K562 (cell line): ENCODE data around the gene MANBA. TPM values are rescaled to one million over a fixed set of nuclear protein-coding genes. Genes with fewer than 3 reads are reported as not detected.

Source experiments
- ATAC-seq: fragments of 200-7000 bp; cut with Tn5 transposase; 3 replicates; pipeline ENCODE4 v1.9.1; 2020; ENCODE audit warnings: moderate library complexity
- BruUV-seq: library from RNA; stranded (reverse); fragments of 400-500 nt; replicated peaks from 2 replicates; lab custom pipeline; 2021; lab: Mats Ljungman, UMichigan
- CTCF ChIA-PET: fragments of 300-600 bp; formaldehyde crosslinking; extraction: SDS; loops from one replicate; lab custom pipeline; 2021; ENCODE audit warnings: low intra/inter-chr PET ratio; lab: Yijun Ruan, JAX
- POLR2A ChIA-PET: fragments of 300-600, 350-650 bp; sonication (Branson Sonifier 250); formaldehyde crosslinking; extraction: SDS; loops from one replicate; lab custom pipeline; 2021; ENCODE audit warnings: antibody characterized with exemption, inconsistent platforms; lab: Yijun Ruan, JAX
- DNase-seq, 4 experiments: peaks; one replicate each; pipeline versions ENCODE4 v3.0.0 to v3.0.0-alpha.2; 2011 to 2018; ENCODE audit warnings: low spot score in 3 of 4, mixed read lengths in 3 of 4; ENCODE audit errors: extremely low read depth in 1 of 4
- FAIRE-seq: peaks from 2 replicates; lab custom pipeline; 2011; peaks lifted over from hg19 to GRCh38; lab: Jason Lieb, UNC
- H2AFZ ChIP-seq: 2 replicates; pipeline ENCODE4 v1.6.0; 2011; ENCODE audit warnings: low read depth, low read length, control low read depth, inconsistent platforms
- H3K27ac ChIP-seq: fragments of 200-600 bp; 3 replicates; pipeline ENCODE4 v1.8.0; 2011; ENCODE audit warnings: low read depth, mild to moderate bottlenecking, control low read depth, inconsistent platforms, low read length, moderate library complexity, mixed read lengths; ENCODE audit errors: extremely low read depth
- H3K27me3 ChIP-seq, 2 experiments: fragments of 300-600 bp in 1 of 2; 2 replicates in 1 of 2; 3 replicates in 1 of 2; pipeline versions ENCODE4 v1.6.0 to v1.8.0; 2011; ENCODE audit warnings: inconsistent platforms in 2 of 2, low read length in 2 of 2, mild to moderate bottlenecking in 1 of 2, mixed read lengths in 1 of 2, moderate library complexity in 1 of 2; ENCODE audit not compliant: control insufficient read depth in 2 of 2, insufficient read depth in 2 of 2
- H3K36me3 ChIP-seq: fragments of 300-600 bp; 3 replicates; pipeline ENCODE4 v1.8.0; 2011; ENCODE audit warnings: mild to moderate bottlenecking, low read length, inconsistent platforms; ENCODE audit not compliant: control insufficient read depth, insufficient read depth
- H3K4me1 ChIP-seq, 2 experiments: fragments of 200-600 bp in 1 of 2; replicated peaks in 1 of 2; 2 replicates in 1 of 2; 3 replicates in 1 of 2; pipeline versions ENCODE4 v1.5.1 to v1.8.0; 2011; ENCODE audit warnings: inconsistent platforms in 2 of 2, low read length in 2 of 2, mild to moderate bottlenecking in 1 of 2, mixed read lengths in 1 of 2, moderate library complexity in 1 of 2; ENCODE audit not compliant: control insufficient read depth in 2 of 2, insufficient read depth in 2 of 2
- H3K4me2 ChIP-seq: 2 replicates; pipeline ENCODE4 v1.6.1; 2011; ENCODE audit warnings: low read length, control low read depth, inconsistent platforms, mixed read lengths; ENCODE audit not compliant: insufficient read depth
- H3K4me3 ChIP-seq: fragments of 200-600 bp; sonication (generic), shearing (Covaris generic); 2 replicates; pipeline ENCODE4 v1.5.1; 2016; ENCODE audit warnings: control low read depth, inconsistent platforms
- H3K79me2 ChIP-seq: fragments of 200-600 bp; 3 replicates; pipeline ENCODE4 v1.8.0; 2011; ENCODE audit warnings: low read length, inconsistent platforms; ENCODE audit not compliant: control insufficient read depth, insufficient read depth
- H3K9ac ChIP-seq, 2 experiments: 2 replicates each; pipeline versions ENCODE4 v1.6.0 to v1.6.1; 2011; ENCODE audit warnings: low read depth in 2 of 2, low read length in 2 of 2, control low read depth in 1 of 2, inconsistent platforms in 1 of 2, mild to moderate bottlenecking in 1 of 2, mixed read lengths in 1 of 2; ENCODE audit not compliant: insufficient read depth in 1 of 2
- H3K9me1 ChIP-seq: one replicate; pipeline ENCODE4 v1.6.0; 2011; ENCODE audit warnings: inconsistent platforms, mild to moderate bottlenecking, low read length, moderate library complexity; ENCODE audit not compliant: control insufficient read depth, insufficient read depth
- H3K9me3 ChIP-seq: replicated peaks from 2 replicates; pipeline ENCODE4 v1.5.1; 2011; ENCODE audit warnings: low read depth, low read length, inconsistent platforms; ENCODE audit not compliant: control insufficient read depth, insufficient read depth
- H4K20me1 ChIP-seq: replicated peaks from 2 replicates; pipeline ENCODE4 v1.6.1; 2011; ENCODE audit warnings: low read length, inconsistent platforms, mixed read lengths; ENCODE audit not compliant: control insufficient read depth, insufficient read depth
- CBX8 ChIP-seq: fragments of 200-600 bp; sonication (generic); IDR thresholded peaks from 2 replicates; pipeline ENCODE4 v1.6.1; 2012; ENCODE audit warnings: borderline replicate concordance, mixed run types, low read depth, mild to moderate bottlenecking, moderate library complexity, mixed read lengths, low read length, control low read depth, inconsistent platforms; ENCODE audit not compliant: poor library complexity, severe bottlenecking; ENCODE audit errors: extremely low read depth
- ELF2 ChIP-seq: fragments of 250-450 bp; sonication (Bioruptor Pico); IDR thresholded peaks from 2 replicates; pipeline ENCODE4 v1.5.0; 2021; ENCODE audit warnings: mild to moderate bottlenecking
- EP300 ChIP-seq: IDR thresholded peaks from 2 replicates; pipeline ENCODE4 v1.6.1; 2012; ENCODE audit warnings: low read length, improper control_type of control experiment
- FOSL1 ChIP-seq: fragments of 200-800 bp; sonication (Bioruptor generic); conservative IDR thresholded peaks from 2 replicates; pipeline ENCODE4 v1.6.1; 2016; ENCODE audit warnings: missing genetic modification characterization, missing compliant biosample characterization
- HIVEP1 ChIP-seq: fragments of 250-450 bp; sonication (Bioruptor Pico); IDR thresholded peaks from 2 replicates; pipeline ENCODE4 v1.4.0; 2020; ENCODE audit warnings: mild to moderate bottlenecking
- HMG20B ChIP-seq: fragments of 250-450 bp; sonication (Bioruptor Pico); IDR thresholded peaks from 2 replicates; pipeline ENCODE4 v1.5.0; 2021; ENCODE audit warnings: mild to moderate bottlenecking
- KDM5B ChIP-seq: fragments of 200-600 bp; sonication (generic); IDR thresholded peaks from 2 replicates; pipeline ENCODE4 v1.6.1; 2012; ENCODE audit warnings: low read depth, mild to moderate bottlenecking, moderate library complexity, low read length, control low read depth, inconsistent platforms; ENCODE audit not compliant: insufficient replicate concordance
- LEF1 ChIP-seq: fragments of 450-650 bp; IDR thresholded peaks from 2 replicates; pipeline ENCODE4 v1.6.1; 2016; ENCODE audit warnings: mild to moderate bottlenecking
- SMARCA4 ChIP-seq: fragments of 450-650 bp; IDR thresholded peaks from 2 replicates; pipeline ENCODE4 v1.6.1; 2016
- ZNF217 ChIP-seq: sonication (generic); formaldehyde crosslinking; IDR thresholded peaks from 2 replicates; pipeline ENCODE4 v1.8.0; 2022; ENCODE audit warnings: mild to moderate bottlenecking, missing genetic modification reagents
- ZNF41 ChIP-seq: fragments of 250-450 bp; sonication (Bioruptor Pico); conservative IDR thresholded peaks from 2 replicates; pipeline ENCODE4 v1.4.0; 2020; ENCODE audit warnings: mild to moderate bottlenecking
- WGBS: fragments of 100-300 bp; shearing (Covaris generic); methylation state at CpG from one replicate; pipeline ENCODE4 v1.1.6; 2016; ENCODE audit warnings: low coverage, mixed read lengths; ENCODE audit not compliant: insufficient coverage; ENCODE audit errors: missing lambda C conversion rate; 5-methylcytosine and 5-hydroxymethylcytosine counted together
- in situ Hi-C: fragments of 300-500 bp; cut with MboI; formaldehyde crosslinking; loops from 4 replicates; pipeline ENCODE4 v1.15.0; 2018; ENCODE audit warnings: inconsistent platforms, mixed read lengths
- intact Hi-C: fragments of 100-400 bp; cut with micrococcal nuclease; formaldehyde crosslinking; loops from 2 replicates; pipeline ENCODE4 v1.14.2; 2022
- polyA plus RNA-seq, 8 experiments: library from polyadenylated mRNA; depleted of rRNA in 4 of 8; stranded (reverse) in 5 of 8; unstranded in 3 of 8; fragments of >200 nt; fragmentation: Nextera tagmentation in 2 of 8; fragmentation: Illumina TruSeq in 1 of 8; extraction: Ambion mirVana in 2 of 8; extraction: Trizol in 1 of 8; gene quantifications; 2 replicates each; pipeline versions ENCODE4 v1.2.1 to v1.2.3, GENCODE V29; 2011 to 2014; ENCODE audit warnings: inconsistent platforms in 1 of 8, missing spikeins in 1 of 8
- total RNA-seq, 7 experiments: library from RNA; depleted of rRNA in 6 of 7; stranded (reverse); fragments of >200 nt in 6 of 7; fragmentation: Illumina TruSeq in 2 of 7; extraction: Trizol in 2 of 7; gene quantifications; 2 replicates each; pipeline versions ENCODE4 v1.2.1 to v1.2.3, GENCODE V29; 2011 to 2021; ENCODE audit warnings: low replicate concordance in 1 of 7
- TF ChIP-seq, protein P1 (sequence below): sonication (generic); formaldehyde crosslinking; IDR thresholded peaks from 2 replicates; pipeline ENCODE4 v1.8.0; 2022; ENCODE audit warnings: mild to moderate bottlenecking, low read depth, missing genetic modification reagents
- TF ChIP-seq, protein P2 (sequence below): fragments of 450-650 bp; formaldehyde crosslinking; IDR thresholded peaks from 2 replicates; pipeline ENCODE4 v1.4.0; 2022; ENCODE audit warnings: missing genetic modification characterization
- TF ChIP-seq, protein P3 (sequence below): fragments of 450-650 bp; formaldehyde crosslinking; IDR thresholded peaks from 2 replicates; pipeline ENCODE4 v1.4.0; 2022; ENCODE audit warnings: missing genetic modification characterization
- TF ChIP-seq, protein P4 (sequence below): fragments of 450-650 bp; formaldehyde crosslinking; IDR thresholded peaks from 2 replicates; pipeline ENCODE4 v1.4.0; 2020; ENCODE audit warnings: mild to moderate bottlenecking, moderate library complexity

MANBA gene
- total and polyA plus RNA-seq, 9 of the 15 experiments (the other 6 are each of a cell fraction or from before 2014, with no cell fraction given) = 1.8 to 12.9 (median 7.7) TPM

DNA sequence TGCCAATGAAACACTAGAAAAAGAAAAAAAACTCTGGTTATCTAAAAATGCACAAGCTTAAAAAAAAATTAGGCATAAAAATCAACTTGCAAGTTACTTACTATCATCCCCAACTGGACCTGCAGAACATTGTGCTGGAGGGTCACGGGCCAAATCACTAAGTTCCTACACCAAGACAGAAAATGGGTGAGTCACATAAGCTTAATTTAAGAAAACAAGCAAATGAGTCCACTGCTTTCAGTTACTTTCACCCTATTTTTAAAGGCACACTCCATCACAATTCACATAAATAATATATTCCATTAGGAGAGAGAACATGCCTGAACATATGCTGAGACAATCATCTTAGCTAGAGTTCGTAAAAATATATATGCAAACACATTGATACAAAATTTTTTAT is 48.9 kb upstream of the MANBA start:
- 94% methylated on average over 2 of the region's 2 CpGs for WGBS
- H3K36me3 ChIP-seq = peaks cover 93% of the 10 kb centered on the region
- no peaks in the 10 kb centered on the region; a peak in 1 of 5 replicates for H3K4me1 ChIP-seq
- no peak overlapping the region for H3K4me3 ChIP-seq
- H3K9me1 ChIP-seq = no peaks in the 10 kb centered on the region
- FAIRE-seq = no peak
- TF ChIP-seq ZNF41 = no peak
- TF ChIP-seq FOSL1 (tag) = no peak
- no peak for TF ChIP-seq SMARCA4
- TF ChIP-seq, protein P1, sequence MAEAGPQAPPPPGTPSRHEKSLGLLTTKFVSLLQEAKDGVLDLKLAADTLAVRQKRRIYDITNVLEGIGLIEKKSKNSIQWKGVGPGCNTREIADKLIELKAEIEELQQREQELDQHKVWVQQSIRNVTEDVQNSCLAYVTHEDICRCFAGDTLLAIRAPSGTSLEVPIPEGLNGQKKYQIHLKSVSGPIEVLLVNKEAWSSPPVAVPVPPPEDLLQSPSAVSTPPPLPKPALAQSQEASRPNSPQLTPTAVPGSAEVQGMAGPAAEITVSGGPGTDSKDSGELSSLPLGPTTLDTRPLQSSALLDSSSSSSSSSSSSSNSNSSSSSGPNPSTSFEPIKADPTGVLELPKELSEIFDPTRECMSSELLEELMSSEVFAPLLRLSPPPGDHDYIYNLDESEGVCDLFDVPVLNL (CRISPR knock-in tag) = no peak
- no peak for TF ChIP-seq HIVEP1
- TF ChIP-seq ELF2 = no peak
- no peak for TF ChIP-seq HMG20B (CRISPR knock-in tag)
- TF ChIP-seq, protein P2, sequence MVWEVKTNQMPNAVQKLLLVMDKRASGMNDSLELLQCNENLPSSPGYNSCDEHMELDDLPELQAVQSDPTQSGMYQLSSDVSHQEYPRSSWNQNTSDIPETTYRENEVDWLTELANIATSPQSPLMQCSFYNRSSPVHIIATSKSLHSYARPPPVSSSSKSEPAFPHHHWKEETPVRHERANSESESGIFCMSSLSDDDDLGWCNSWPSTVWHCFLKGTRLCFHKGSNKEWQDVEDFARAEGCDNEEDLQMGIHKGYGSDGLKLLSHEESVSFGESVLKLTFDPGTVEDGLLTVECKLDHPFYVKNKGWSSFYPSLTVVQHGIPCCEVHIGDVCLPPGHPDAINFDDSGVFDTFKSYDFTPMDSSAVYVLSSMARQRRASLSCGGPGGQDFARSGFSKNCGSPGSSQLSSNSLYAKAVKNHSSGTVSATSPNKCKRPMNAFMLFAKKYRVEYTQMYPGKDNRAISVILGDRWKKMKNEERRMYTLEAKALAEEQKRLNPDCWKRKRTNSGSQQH = no peak
- TF ChIP-seq, protein P3, sequence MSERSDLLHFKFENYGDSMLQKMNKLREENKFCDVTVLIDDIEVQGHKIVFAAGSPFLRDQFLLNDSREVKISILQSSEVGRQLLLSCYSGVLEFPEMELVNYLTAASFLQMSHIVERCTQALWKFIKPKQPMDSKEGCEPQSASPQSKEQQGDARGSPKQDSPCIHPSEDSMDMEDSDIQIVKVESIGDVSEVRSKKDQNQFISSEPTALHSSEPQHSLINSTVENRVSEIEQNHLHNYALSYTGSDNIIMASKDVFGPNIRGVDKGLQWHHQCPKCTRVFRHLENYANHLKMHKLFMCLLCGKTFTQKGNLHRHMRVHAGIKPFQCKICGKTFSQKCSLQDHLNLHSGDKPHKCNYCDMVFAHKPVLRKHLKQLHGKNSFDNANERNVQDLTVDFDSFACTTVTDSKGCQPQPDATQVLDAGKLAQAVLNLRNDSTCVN (CRISPR knock-in tag) = no peak
- TF ChIP-seq KDM5B = no peak
- no peak for TF ChIP-seq LEF1
- TF ChIP-seq, protein P4, sequence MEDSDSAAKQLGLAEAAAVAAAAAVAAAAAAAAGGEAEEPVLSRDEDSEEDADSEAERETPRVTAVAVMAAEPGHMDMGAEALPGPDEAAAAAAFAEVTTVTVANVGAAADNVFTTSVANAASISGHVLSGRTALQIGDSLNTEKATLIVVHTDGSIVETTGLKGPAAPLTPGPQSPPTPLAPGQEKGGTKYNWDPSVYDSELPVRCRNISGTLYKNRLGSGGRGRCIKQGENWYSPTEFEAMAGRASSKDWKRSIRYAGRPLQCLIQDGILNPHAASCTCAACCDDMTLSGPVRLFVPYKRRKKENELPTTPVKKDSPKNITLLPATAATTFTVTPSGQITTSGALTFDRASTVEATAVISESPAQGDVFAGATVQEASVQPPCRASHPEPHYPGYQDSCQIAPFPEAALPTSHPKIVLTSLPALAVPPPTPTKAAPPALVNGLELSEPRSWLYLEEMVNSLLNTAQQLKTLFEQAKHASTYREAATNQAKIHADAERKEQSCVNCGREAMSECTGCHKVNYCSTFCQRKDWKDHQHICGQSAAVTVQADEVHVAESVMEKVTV (CRISPR knock-in tag) = no peak
- no peak for TF ChIP-seq EP300
- TF ChIP-seq ZNF217 = no peak
- no peak for TF ChIP-seq CBX8
- BruUV-seq = no TSS peak
- peaks cover 100% of the 10 kb centered on the region for H3K79me2 ChIP-seq
- H3K27me3 ChIP-seq = no peaks in the 10 kb centered on the region
- in situ Hi-C loops = no loop called here
- no peak overlapping the region for H3K4me2 ChIP-seq
- ATAC-seq = no peak
- ChIA-PET CTCF (no interaction called here), POLR2A (interaction anchor here (0.6 to 1.4 kb wide), 8 partner anchors 9 to 74 kb away, joined by 3 to 5 read pairs (median 3); partner anchors contain the start of gene UBE2D3)
- H3K9ac ChIP-seq = no peak overlapping the region
- no peak for DNase-seq
- H3K9me3 ChIP-seq = no peaks in the 10 kb centered on the region
- H4K20me1 ChIP-seq = peaks cover 8% of the 10 kb centered on the region; the same call in 1 of the 2 replicates
- intact Hi-C loops = no loop called here
- H2AFZ ChIP-seq = no peak overlapping the region
- H3K27ac ChIP-seq = no peak overlapping the region
